ENCODE results near the gene HS6ST3.

HS6ST3 gene

DNA sequence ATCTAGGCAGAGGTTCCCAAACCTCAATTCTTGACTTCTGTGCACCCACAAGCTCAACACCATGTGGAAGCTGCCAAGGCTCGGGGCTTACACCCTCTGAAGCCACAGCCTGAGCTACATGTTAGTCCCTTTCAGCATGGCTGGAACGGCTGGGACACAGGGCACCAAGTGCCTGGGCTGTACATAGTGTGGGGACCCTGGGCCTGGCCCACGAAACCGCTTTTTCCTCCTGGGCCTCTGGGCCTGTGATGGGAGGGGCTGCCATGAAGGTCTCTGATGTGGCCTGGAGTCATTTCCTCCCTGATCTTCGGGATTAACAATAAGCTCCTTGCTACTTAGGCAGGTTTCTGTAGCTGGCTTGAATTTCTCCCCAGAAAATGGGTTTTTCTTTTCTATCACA, 108.1 kb downstream of the HS6ST3 start:
- DNase-seq (ENCODE audit: extremely low read depth in 1 of 2, low read depth in 1 of 2) = no peak

DNA sequence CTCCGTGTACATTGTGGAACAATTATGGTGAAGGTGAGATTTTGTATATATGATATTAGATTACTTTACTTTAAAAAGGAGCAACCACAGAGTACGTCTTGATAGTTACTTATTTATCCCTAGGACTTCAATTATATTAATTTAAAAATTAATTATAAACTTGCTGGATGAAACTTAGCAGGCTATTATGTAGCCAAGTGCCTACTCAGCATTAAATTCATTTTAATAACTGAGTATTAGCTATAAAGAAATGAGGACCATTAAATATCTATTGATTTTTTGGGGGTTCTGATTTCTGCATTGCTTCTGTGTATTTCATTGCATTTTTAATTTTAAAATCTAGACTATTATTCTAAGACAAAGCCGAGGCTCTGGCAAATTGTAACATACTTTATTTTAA, 109.4 kb downstream of the HS6ST3 start:
- no peak for DNase-seq (ENCODE audit: extremely low read depth in 1 of 2, low read depth in 1 of 2)

DNA sequence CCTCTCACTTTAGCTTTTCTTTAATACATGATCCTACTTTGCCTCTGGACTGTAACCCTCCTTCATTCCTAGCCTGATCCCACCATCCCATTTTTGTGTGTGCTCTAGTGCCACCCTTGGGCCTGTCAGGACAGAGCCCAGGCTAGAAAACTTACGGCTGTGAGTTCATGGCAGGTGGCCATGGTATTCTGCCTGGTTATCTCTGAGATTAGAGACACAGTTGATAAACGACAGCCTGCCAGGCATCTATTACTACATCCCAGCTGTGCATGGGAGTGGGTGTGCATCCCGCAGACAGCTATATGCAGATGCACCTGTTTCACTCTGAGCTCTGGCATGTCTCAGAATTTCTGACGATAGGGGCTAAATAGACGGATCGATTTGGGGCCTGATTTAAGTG, 110.9 kb downstream of the HS6ST3 start:
- DNase-seq (ENCODE audit: extremely low read depth in 1 of 2, low read depth in 1 of 2) = no peak

DNA sequence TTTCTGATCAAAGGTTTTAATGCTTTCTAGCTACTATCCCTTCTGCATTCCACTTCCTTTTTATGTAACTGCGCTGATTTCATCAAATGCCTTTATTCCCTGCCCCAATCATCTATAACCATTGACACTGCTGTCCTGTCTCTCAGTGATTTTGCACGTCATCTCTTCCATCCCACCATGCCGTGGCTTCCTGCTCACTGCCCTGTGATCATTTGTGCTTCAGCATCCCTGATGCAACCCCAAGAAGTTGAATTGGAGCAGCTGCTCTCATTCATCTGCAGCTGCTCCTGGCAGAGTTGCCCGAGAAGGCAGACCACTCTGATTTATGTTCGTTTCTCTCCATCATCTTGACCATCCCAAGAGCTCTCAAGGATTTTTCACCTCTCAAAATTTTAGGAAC, 112.4 kb downstream of the HS6ST3 start:
- no peak for DNase-seq (ENCODE audit: extremely low read depth in 1 of 2, low read depth in 1 of 2)

DNA sequence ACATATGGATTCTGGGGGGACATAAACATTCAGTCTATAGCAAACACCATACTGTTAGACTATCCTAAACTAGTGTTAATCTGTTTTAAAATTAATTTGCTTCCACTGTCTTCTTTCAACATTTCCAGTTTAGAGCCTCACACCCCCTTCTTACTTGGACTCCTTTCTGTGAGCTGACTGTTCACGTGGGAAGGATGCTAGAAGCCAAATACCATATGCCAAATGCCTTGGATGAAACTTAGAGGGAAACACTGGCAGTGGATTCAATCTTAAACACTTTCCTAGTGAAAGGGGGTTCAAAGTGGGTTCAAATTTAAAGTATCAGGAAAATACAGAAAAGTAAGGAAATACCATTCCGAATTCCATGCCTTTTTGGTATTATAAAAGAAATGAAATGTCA, 113.6 kb downstream of the HS6ST3 start:
- no peak for DNase-seq (ENCODE audit: extremely low read depth in 1 of 2, low read depth in 1 of 2)

DNA sequence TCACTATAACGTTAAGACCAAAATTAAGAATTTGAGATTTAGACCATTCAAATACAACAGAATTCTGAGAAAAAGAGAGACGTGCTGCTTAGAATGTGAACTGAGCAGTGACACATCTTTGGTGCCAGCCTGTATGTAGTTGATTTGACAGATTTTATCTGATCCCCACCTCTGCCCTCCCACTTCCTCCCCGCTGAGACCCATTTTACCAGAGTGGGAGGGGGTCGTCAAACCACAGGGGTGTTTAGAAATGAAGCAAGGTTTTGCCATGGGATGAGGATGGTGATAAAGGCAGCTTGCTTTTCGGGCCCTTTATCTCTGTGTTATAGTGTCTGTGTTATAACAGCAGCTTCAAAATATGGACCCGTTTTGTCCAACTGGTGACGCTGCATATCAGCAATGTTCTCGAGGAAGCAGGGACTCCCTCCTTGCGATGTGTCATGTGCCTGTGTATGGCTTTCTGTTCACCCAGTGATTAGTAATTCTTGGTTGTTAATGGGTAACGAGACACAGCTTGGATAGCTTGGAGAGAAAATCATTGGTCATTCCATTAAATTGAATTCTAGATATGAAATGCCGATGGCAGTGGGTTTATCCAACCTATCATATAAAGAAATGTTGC, 125.0 kb downstream of the HS6ST3 start:
- no peak for DNase-seq (ENCODE audit: extremely low read depth in 1 of 2, low read depth in 1 of 2)

DNA sequence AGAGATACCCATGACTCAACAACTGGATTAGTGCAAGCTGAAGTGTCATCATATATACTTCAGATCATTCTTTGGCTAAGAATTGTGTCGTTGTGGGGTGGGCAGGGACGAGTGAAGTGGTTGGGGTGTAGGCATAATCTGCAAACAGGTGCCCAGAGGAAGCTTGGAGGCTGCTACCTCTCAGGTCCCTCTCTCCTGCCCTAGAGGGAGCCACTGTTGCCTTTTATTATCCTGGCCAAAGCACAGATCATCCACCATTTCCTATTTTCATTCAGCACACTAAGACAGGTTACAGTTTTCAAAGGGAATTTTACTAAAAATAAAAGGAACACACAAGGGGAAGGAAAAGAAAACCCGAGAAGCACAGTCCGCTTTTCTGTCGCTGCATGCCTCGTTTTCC, 126.6 kb downstream of the HS6ST3 start:
- DNase-seq (ENCODE audit: extremely low read depth in 1 of 2, low read depth in 1 of 2) = no peak

DNA sequence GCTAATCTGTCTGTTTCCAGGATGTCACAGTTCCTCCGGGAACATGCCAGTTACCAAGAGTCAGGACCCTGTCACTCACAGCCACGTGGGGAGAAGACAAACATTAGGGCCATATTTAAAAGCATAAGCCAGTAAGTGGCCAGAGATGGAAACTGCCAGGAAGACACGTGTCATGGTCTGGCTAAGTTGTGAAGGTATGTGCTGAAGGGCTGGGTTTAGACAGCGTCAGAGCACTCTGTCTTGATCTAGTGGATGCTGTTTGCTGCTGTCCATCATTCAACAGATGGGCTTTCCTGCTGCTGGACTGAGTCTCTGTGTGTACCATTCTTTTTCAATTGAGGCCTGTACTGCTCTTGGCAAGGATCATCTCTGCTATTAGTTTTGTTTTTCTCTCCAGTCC, 128.6 kb downstream of the HS6ST3 start:
- DNase-seq (ENCODE audit: extremely low read depth in 1 of 2, low read depth in 1 of 2) = no peak

DNA sequence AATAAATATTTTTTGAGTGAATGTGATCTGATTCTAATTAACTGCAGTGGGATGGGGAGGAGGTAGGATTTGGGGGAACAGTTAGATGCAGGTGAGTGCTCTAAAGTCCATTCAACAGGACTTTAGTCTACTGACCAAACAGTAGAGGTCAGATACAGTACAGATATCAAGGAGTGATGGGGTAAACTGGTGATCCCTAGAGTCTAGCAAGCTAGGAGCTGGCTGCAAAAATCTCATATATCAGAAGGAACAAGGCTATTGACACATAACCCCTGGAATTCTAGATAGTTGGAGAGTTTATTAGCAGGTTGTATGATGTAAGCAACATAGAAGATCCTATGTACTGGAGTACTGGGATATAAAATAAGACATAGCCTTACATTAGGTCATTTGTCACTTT, 131.6 kb downstream of the HS6ST3 start:
- DNase-seq (ENCODE audit: extremely low read depth in 1 of 2, low read depth in 1 of 2) = no peak

DNA sequence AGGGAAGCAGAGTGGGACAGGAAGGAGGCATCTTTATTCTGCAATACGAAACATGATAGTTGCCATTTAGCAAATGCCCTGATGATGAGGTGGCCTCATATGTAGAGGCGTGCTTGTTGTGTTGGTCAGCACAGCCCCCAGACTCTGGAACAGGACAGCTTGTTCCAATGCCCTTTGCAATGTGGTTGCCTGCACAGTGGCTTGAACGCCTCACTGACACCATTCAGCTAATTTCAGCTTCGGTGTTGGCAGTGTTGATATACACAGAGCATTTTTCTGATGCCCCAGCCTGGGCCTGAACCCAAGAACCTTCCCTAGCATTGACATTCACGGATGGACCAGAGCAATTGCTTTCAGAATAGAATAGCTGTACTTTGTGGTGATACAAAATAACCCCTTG, 133.3 kb downstream of the HS6ST3 start:
- DNase-seq (ENCODE audit: extremely low read depth in 1 of 2, low read depth in 1 of 2) = no peak

DNA sequence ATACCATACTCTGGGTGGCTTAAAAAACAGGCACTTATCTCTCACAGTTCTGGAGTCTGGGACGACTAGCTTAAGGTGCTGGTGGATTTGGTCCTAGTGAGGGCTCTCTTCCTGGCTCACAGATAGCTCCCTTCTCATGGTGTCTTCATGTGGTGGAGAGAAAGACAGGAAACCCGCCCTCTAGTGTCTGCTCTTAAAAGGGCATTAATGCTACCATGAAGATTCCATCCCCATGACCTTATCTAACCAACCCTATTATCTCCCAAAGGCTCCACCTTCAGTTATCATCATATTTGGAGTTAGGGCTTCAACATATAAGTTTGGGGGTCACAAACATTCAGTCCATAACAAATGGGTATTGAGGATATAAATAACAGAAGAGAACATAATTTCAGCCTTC, 139.4 kb downstream of the HS6ST3 start:
- DNase-seq (ENCODE audit: extremely low read depth in 1 of 2, low read depth in 1 of 2) = no peak

DNA sequence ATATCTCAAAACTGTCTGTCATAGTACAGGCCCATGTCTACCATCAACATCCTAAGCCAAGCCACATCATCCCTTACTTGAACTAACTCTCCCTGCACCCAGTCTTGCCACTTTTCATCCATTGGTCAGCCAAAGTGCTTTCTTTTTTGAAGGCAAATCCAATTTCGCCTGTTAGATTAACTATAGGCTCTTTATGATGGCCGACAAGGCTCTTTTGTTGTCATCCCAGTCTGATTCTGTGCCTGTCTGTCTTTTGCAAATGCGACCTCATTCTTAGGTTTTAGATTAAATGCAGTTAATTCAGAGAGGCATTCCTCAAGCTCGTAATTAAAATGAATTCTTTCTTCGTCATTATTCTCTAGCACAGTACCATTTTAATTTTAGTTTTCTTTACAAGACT, 148.3 kb downstream of the HS6ST3 start:
- DNase-seq (ENCODE audit: extremely low read depth in 1 of 2, low read depth in 1 of 2) = no peak

DNA sequence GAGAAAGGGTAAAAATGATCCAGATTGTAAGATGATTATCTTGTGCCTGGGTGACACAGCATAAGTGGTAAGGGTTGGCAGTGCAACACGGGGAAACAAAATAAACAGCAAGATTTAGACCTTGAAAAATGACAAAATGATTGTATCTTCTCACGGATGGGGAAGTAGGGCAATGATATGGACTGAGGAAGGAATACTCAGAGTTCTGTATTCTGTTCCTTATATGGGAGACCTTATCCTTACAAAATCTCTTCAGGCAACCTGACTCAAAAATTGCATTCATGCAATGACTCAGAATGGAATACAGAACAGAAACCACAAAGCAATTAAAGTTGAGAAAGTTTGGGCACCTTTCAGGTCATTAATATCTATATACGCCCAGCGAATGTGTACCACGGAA, 149.0 kb downstream of the HS6ST3 start:
- no peak for DNase-seq (ENCODE audit: extremely low read depth in 1 of 2, low read depth in 1 of 2)

DNA sequence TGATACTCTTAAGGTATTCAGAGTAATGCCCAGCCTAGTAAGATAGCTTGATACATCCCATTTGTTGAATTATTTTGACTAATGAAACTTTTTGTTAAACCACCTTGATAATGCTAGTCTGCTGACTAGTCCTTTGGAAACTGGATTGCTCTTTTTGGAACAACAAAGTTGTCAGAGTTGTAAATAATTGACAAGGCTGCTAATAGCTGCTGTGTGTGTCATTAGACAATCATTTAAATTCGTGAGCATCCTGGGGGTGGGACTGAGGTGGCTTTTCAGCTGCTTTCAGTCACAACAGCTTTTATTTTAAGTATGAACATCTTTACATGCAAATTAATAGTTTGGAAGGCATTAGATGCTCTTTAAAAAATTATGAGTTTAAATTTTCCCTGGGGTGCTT, 153.5 kb downstream of the HS6ST3 start:
- no peak for DNase-seq (ENCODE audit: extremely low read depth in 1 of 2, low read depth in 1 of 2)

DNA sequence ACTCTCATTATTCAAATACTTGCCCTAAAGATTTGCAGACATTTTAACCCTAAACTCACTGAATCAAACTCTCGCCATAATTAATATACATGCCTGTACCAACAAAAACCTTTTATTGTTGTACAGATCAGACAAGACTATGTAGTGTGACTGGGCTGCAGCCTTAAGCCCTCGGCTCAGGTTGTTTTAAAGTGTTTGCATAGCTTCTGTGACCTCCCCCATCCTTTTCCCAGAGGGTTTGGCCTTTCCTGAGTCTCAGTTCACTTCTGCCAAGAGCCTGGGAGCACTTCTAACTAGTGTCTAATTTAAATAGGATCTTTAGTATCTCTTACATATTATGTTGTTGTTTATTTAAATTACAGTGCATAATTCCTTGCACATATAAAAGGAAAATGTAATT, 158.2 kb downstream of the HS6ST3 start:
- no peak for DNase-seq (ENCODE audit: extremely low read depth in 1 of 2, low read depth in 1 of 2)

DNA sequence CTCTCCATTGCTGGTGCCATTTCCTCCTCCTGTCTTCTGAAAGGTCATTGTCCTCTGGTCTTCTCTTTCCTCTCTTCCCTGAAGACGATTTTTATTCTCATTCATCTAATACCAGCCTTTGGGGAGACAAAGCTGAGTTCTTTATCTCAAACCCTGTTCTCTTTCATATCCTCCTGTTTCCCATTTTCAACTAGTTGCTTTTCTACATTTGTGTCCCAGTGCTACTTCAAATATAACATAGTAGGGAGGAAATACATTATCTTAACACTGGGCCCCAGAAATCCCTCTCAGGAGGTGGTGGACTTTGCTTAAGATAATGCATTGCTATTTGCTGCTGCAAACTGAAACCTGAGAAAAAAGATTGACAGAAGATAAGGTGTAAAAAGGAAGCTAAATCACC, 159.1 kb downstream of the HS6ST3 start:
- no peak for DNase-seq (ENCODE audit: extremely low read depth in 1 of 2, low read depth in 1 of 2)

DNA sequence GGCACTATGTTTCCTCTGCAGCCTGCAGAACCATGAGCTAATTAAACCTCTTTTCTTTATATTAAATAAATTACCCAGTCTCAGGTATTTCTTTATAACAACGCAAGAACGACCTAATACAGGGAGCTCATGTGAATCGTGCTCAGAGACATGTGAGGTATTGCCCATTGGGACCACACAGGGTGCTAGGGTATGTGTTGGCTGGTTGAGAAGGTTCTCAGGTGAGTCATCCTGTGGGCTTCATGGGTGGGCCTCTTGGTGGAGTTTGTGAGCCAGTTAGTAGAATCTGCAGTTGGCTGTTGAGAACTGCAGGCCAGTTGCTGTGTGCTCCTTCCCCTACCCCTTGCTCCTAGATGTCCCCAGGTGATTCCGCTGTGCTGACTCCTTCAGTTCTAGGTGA, 163.0 kb downstream of the HS6ST3 start:
- DNase-seq (ENCODE audit: extremely low read depth in 1 of 2, low read depth in 1 of 2) = no peak

DNA sequence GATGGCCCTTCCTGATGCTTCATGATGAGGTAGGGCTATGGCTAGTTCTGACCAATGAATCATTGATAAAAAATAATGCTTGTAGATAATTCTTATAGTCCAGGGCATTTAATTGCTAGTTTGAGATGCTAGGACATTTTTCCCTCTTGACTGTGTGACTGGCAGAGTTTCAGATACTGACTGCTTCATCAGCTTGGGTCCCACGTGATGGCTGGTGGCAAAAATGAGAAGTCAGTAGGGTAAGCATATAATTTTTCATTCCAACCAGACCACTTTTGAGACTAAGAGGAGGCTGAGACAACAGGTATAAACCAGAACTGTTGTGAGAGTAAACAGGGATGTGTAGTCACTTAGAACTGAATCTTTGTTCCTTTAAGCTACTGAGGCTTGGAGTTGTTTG, 183.3 kb downstream of the HS6ST3 start:
- no peak for DNase-seq (ENCODE audit: extremely low read depth in 1 of 2, low read depth in 1 of 2)

DNA sequence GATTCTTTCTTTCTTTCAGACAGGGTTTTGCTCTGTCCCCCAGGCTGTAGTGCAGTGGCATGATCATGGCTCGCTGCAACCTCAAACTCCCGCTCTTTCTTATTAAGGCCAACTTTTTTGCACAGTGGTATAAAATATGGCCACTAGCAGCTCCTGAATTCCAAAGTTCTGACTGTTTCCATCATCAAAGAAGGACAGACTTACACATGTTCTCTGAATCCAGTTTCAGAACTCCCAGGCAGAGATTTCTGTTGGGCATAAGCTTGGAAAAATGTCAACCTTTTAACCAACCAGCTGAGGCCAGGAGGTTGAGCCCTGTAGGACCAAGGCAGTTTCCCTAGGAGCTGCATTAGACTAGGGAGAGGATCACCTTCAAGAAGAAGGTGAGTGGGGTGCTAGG, 184.1 kb downstream of the HS6ST3 start:
- DNase-seq (ENCODE audit: extremely low read depth in 1 of 2, low read depth in 1 of 2) = no peak

DNA sequence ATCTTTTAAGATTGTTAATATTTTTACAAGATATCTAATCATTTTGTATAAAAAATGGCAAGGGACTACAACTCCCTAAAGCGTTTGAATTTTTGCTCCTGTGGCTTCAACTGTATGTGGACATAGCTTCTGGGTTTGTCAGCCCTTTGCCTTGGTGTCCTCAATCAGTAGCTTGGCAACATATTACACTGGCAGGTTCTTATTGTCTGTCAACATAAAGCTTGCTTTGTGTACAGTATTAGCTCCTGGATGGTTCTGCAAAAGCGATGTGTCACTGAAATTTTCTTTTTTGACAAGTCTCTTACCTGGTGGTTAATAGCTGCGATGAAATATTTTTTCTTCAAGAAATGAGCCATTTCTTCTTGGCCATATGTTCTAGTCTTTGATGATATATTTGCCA, 190.0 kb downstream of the HS6ST3 start:
- DNase-seq (ENCODE audit: extremely low read depth in 1 of 2, low read depth in 1 of 2) = no peak

DNA sequence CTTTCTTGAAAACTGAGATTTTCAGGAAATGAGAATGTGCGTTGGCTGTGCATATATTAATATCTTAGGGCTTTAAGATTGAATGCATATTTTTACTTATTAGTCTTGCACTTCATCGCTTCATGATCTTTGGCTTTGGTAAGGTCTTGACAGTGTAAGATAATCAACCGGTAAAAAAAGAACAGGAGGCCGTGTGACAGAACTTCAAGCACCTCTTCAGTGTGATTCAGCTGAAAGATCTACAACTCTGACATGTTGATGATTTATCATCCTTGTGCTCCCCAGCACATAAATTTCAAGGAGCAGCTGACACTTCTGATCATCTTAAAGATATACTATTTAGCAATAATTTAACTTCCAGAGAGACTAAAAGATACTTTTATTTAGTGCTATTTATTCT, 195.1 kb downstream of the HS6ST3 start:
- DNase-seq (ENCODE audit: extremely low read depth in 1 of 2, low read depth in 1 of 2) = no peak

DNA sequence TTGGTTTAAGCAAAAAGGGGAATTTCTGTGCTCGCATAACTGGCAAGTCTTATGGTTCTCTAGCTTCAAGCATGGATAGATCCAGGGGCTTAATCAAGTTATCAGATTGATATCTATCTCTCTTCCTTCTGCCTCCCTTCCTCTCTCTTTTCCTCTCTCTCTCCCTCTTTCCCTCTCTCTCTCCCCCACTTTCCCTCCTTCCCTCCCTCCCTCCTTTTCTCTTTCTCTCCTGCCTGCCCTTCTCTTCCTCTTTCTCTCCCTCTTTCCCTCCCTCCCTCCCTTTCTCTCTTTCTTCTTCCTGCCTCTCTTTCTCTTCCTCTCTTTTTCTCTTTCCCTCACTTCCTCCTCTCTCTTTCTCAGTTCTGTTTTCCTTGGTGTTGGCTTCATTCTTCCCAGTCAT, 195.8 kb downstream of the HS6ST3 start:
- no peak for DNase-seq (ENCODE audit: extremely low read depth in 1 of 2, low read depth in 1 of 2)
